BLaER1 treated with 17β-estradiol and CSF1 and Interleukin-3, amounts not matched to agents 10 nM and 100 nM (cell line): ENCODE measurements around the gene CDH20.
"Not testable (repeated sequence)": the region's sequence is repeated elsewhere in the genome, so short reads cannot be mapped to it uniquely, and the experiment has no call there.

Experiments used
- H3K27ac ChIP-seq, 11 experiments: shearing (Covaris generic); formaldehyde crosslinking; 2 replicates each; pipeline ENCODE4 v1.8.1; 2022
- H3K27me3 ChIP-seq, 11 experiments: shearing (Covaris generic); formaldehyde crosslinking; 2 replicates each; pipeline ENCODE4 v1.8.1; 2022
- H3K36me3 ChIP-seq, 11 experiments: shearing (Covaris generic); formaldehyde crosslinking; 2 replicates each; pipeline ENCODE4 v1.8.1; 2022
- H3K4me1 ChIP-seq, 10 experiments: shearing (Covaris generic); formaldehyde crosslinking; 2 replicates each; pipeline ENCODE4 v1.8.1; 2022
- H3K4me2 ChIP-seq, 11 experiments: shearing (Covaris generic); formaldehyde crosslinking; 2 replicates each; pipeline ENCODE4 v1.8.1; 2022
- H3K4me3 ChIP-seq, 10 experiments: shearing (Covaris generic); formaldehyde crosslinking; 2 replicates each; pipeline ENCODE4 v1.8.1; 2022
- H3K9ac ChIP-seq, 11 experiments: shearing (Covaris generic); formaldehyde crosslinking; 2 replicates each; pipeline ENCODE4 v1.8.1; 2022
- H3K9me3 ChIP-seq, 11 experiments: shearing (Covaris generic); formaldehyde crosslinking; replicated peaks in 1 of 11; 2 replicates each; pipeline ENCODE4 v1.8.1; 2022
- H4K20me1 ChIP-seq, 11 experiments: shearing (Covaris generic); formaldehyde crosslinking; 2 replicates each; pipeline ENCODE4 v1.8.1; 2022
- Cebpa-rat ChIP-seq, 11 experiments: shearing (Covaris generic); IDR thresholded peaks; 2 replicates each; pipeline ENCODE4 v1.8.1; 2022

The CDH20 gene

GRCh38 chr18:61364953-61365352 is 31.7 kb downstream of the CDH20 start:
- Histone ChIP-seq H3K4me2 (no peak overlapping the region), H3K9me3 (no peaks in the 10 kb centered on the region), H3K27ac (no peak overlapping the region), H3K36me3 (no peaks in the 10 kb centered on the region), H3K4me3 (no peak overlapping the region), H3K4me1 (peaks cover 7 to 16% (median 13%) of the 10 kb centered on the region in 10 experiments; a peak in 18 of 20 replicates), H3K27me3 (peaks cover 0 to 4% (median 0%) of the 10 kb centered on the region in 11 experiments; a peak in 4 of 22 replicates), H4K20me1 (no peaks in the 10 kb centered on the region), H3K9ac (no peak overlapping the region)
- TF ChIP-seq Cebpa-rat (IDR thresholded peaks at IDR 0.05) = no peak

- Histone ChIP-seq H3K4me3 (no peak overlapping the region), H3K36me3 (no peaks in the 10 kb centered on the region), H3K4me1 (no peaks in the 10 kb centered on the region), H3K27me3 (no peaks in the 10 kb centered on the region), H3K9ac (no peak overlapping the region), H3K4me2 (no peak overlapping the region), H3K9me3 (no peaks in the 10 kb centered on the region), H4K20me1 (no peaks in the 10 kb centered on the region), H3K27ac (no peak overlapping the region)
- no peak for TF ChIP-seq Cebpa-rat (IDR thresholded peaks at IDR 0.05)
Observed at GRCh38 chr18:61368001-61368400, 34.8 kb downstream of the CDH20 start.

- not testable (repeated sequence) for H3K9me3 ChIP-seq, H3K27ac ChIP-seq, H3K36me3 ChIP-seq, H3K27me3 ChIP-seq, H3K4me1 ChIP-seq, H4K20me1 ChIP-seq, H3K9ac ChIP-seq, H3K4me2 ChIP-seq, H3K4me3 ChIP-seq
Observed at GRCh38 chr18:61369671-61370070, 36.4 kb downstream of the CDH20 start.

- H3K27ac ChIP-seq = no peak overlapping the region
- H3K4me2 ChIP-seq = no peak overlapping the region
- TF ChIP-seq Cebpa-rat (IDR thresholded peaks at IDR 0.05) = no peak
- no peaks in the 10 kb centered on the region for H3K4me1 ChIP-seq
- H4K20me1 ChIP-seq = no peaks in the 10 kb centered on the region
- H3K9ac ChIP-seq = no peak overlapping the region
- no peaks in the 10 kb centered on the region for H3K27me3 ChIP-seq
- no peaks in the 10 kb centered on the region for H3K9me3 ChIP-seq
- no peaks in the 10 kb centered on the region for H3K36me3 ChIP-seq
- H3K4me3 ChIP-seq = no peak overlapping the region
Observed at GRCh38 chr18:61371111-61371510, 37.9 kb downstream of the CDH20 start.

- TF ChIP-seq Cebpa-rat (IDR thresholded peaks at IDR 0.05) = no peak
- H3K9me3 ChIP-seq = no peaks in the 10 kb centered on the region
Observed at GRCh38 chr18:61379827-61380226, 46.6 kb downstream of the CDH20 start.

GRCh38 chr18:61388010-61388409 is 54.8 kb downstream of the CDH20 start:
- no peak overlapping the region for H3K27ac ChIP-seq
- no peak overlapping the region for H3K9ac ChIP-seq
- no peaks in the 10 kb centered on the region for H3K27me3 ChIP-seq
- no peaks in the 10 kb centered on the region for H3K36me3 ChIP-seq
- peaks cover 0 to 4% (median 0%) of the 10 kb centered on the region in 11 experiments; a peak in 1 of 22 replicates for H3K9me3 ChIP-seq
- TF ChIP-seq Cebpa-rat (IDR thresholded peaks at IDR 0.05) = no peak
- no peak overlapping the region for H3K4me2 ChIP-seq
- H3K4me1 ChIP-seq = peaks cover 0 to 27% (median 18%) of the 10 kb centered on the region in 10 experiments; a peak in 14 of 20 replicates
- H4K20me1 ChIP-seq = no peaks in the 10 kb centered on the region
- H3K4me3 ChIP-seq = no peak overlapping the region

More at GRCh38 chr18:61379827-61380226, 46.6 kb downstream of the CDH20 start:
- Histone ChIP-seq H3K36me3 (no peaks in the 10 kb centered on the region), H3K27me3 (no peaks in the 10 kb centered on the region), H3K4me2 (no peak overlapping the region), H4K20me1 (no peaks in the 10 kb centered on the region), H3K27ac (no peak overlapping the region), H3K4me3 (no peak overlapping the region), H3K4me1 (no peaks in the 10 kb centered on the region), H3K9ac (no peak overlapping the region)

GRCh38 chr18:61394983-61395382 is 61.8 kb downstream of the CDH20 start:
- no peak overlapping the region for H3K9ac ChIP-seq
- H3K4me2 ChIP-seq = no peak overlapping the region
- no peak for TF ChIP-seq Cebpa-rat (IDR thresholded peaks at IDR 0.05)
- H3K27ac ChIP-seq = no peak overlapping the region
- H4K20me1 ChIP-seq = no peaks in the 10 kb centered on the region
- H3K9me3 ChIP-seq = peaks cover 0 to 7% (median 0%) of the 10 kb centered on the region in 11 experiments; a peak in 1 of 22 replicates
- H3K4me1 ChIP-seq = peaks cover 0 to 11% (median 8%) of the 10 kb centered on the region in 10 experiments; a peak in 14 of 20 replicates
- no peak overlapping the region for H3K4me3 ChIP-seq
- no peaks in the 10 kb centered on the region for H3K27me3 ChIP-seq
- no peaks in the 10 kb centered on the region for H3K36me3 ChIP-seq

GRCh38 chr18:61397222-61397621 is 64.0 kb downstream of the CDH20 start:
- H3K27ac ChIP-seq = no peak overlapping the region
- H3K9ac ChIP-seq = no peak overlapping the region
- H3K4me3 ChIP-seq = no peak overlapping the region
- no peaks in the 10 kb centered on the region for H3K4me1 ChIP-seq
- H4K20me1 ChIP-seq = no peaks in the 10 kb centered on the region
- TF ChIP-seq Cebpa-rat (IDR thresholded peaks at IDR 0.05) = no peak
- H3K27me3 ChIP-seq = no peaks in the 10 kb centered on the region
- no peaks in the 10 kb centered on the region for H3K36me3 ChIP-seq
- peaks cover 0 to 7% (median 0%) of the 10 kb centered on the region in 11 experiments; a peak in 1 of 22 replicates for H3K9me3 ChIP-seq
- H3K4me2 ChIP-seq = no peak overlapping the region

GRCh38 chr18:61398961-61399705 is 65.9 kb downstream of the CDH20 start:
- no peak for TF ChIP-seq Cebpa-rat (IDR thresholded peaks at IDR 0.05)
- no peaks in the 10 kb centered on the region for H4K20me1 ChIP-seq
- H3K4me3 ChIP-seq = no peak overlapping the region
- H3K4me1 ChIP-seq = no peaks in the 10 kb centered on the region
- no peaks in the 10 kb centered on the region for H3K36me3 ChIP-seq
- no peak overlapping the region for H3K4me2 ChIP-seq
- H3K9ac ChIP-seq = no peak overlapping the region
- H3K27me3 ChIP-seq = no peaks in the 10 kb centered on the region
- H3K27ac ChIP-seq = no peak overlapping the region
- H3K9me3 ChIP-seq = peaks cover 0 to 7% (median 0%) of the 10 kb centered on the region in 11 experiments; a peak in 2 of 22 replicates

- Histone ChIP-seq H4K20me1 (no peaks in the 10 kb centered on the region), H3K9me3 (peaks cover 0 to 4% (median 0%) of the 10 kb centered on the region in 11 experiments; a peak in 1 of 22 replicates), H3K4me1 (no peaks in the 10 kb centered on the region), H3K27ac (no peak overlapping the region), H3K4me3 (no peak overlapping the region), H3K9ac (no peak overlapping the region), H3K27me3 (no peaks in the 10 kb centered on the region), H3K4me2 (no peak overlapping the region), H3K36me3 (no peaks in the 10 kb centered on the region)
- TF ChIP-seq Cebpa-rat (IDR thresholded peaks at IDR 0.05) = no peak
Observed at GRCh38 chr18:61400016-61400635, 66.9 kb downstream of the CDH20 start.
